ENCODE results near the gene TRDMT1. TPM values are rescaled to one million over a fixed set of nuclear protein-coding genes. Genes with fewer than 3 reads are reported as not detected.

TRDMT1 gene
- total and polyA plus RNA-seq, 3 donors from 2014 or later: 6.9 to 12.1 (median 9.7) TPM

- peaks cover 4% of the 10 kb centered on the region for H3K4me1 ChIP-seq
- no peak overlapping the region for H3K27ac ChIP-seq
- no peaks in the 10 kb centered on the region for H3K27me3 ChIP-seq
- no peaks in the 10 kb centered on the region for H3K36me3 ChIP-seq (ENCODE audit: low read depth, missing control alignments)
- no peak for TF ChIP-seq CTCF (IDR thresholded peaks at IDR 0.05)
- TF ChIP-seq POLR2A (IDR thresholded peaks at IDR 0.05): no peak
- no peak overlapping the region for H3K4me3 ChIP-seq
- intact Hi-C loops (cut with DNase I; ENCODE audit: low total_unique reads): no loop called here
- no peaks in the 10 kb centered on the region for H3K9me3 ChIP-seq
- no peak for DNase-seq
- 82 to 88% methylated on average over 3 of the region's 3 CpGs for WGBS, 2 donors
Measured at GRCh38 chr10:17143055-17143690, 58.3 kb downstream of the TRDMT1 start.

GRCh38 chr10:17141504-17142229 lies 59.8 kb downstream of the TRDMT1 start:
- intact Hi-C loops (cut with DNase I; ENCODE audit: low total_unique reads): no loop called here

GRCh38 chr10:17140386-17140761 lies 61.1 kb downstream of the TRDMT1 start:
- TF ChIP-seq CTCF (IDR thresholded peaks at IDR 0.05): no peak
- no peak for TF ChIP-seq POLR2A (IDR thresholded peaks at IDR 0.05)
- DNase-seq: no peak
- H3K4me1 ChIP-seq: peaks cover 11% of the 10 kb centered on the region
- H3K27me3 ChIP-seq: no peaks in the 10 kb centered on the region
- no peaks in the 10 kb centered on the region for H3K36me3 ChIP-seq (ENCODE audit: low read depth, missing control alignments)
- H3K27ac ChIP-seq: no peak overlapping the region
- intact Hi-C loops (cut with DNase I; ENCODE audit: low total_unique reads): no loop called here
- no peak overlapping the region for H3K4me3 ChIP-seq
- no peaks in the 10 kb centered on the region for H3K9me3 ChIP-seq

More at GRCh38 chr10:17141504-17142229, 59.8 kb downstream of the TRDMT1 start:
- 90 to 96% methylated on average over 1 of the region's 1 CpG for WGBS, 2 donors
- Histone ChIP-seq H3K4me1 (peaks cover 11% of the 10 kb centered on the region), H3K27ac (no peak overlapping the region), H3K36me3 (ENCODE audit: low read depth, missing control alignments) (no peaks in the 10 kb centered on the region), H3K9me3 (no peaks in the 10 kb centered on the region), H3K27me3 (no peaks in the 10 kb centered on the region), H3K4me3 (no peak overlapping the region)
- TF ChIP-seq CTCF (IDR thresholded peaks at IDR 0.05): no peak
- no peak for TF ChIP-seq POLR2A (IDR thresholded peaks at IDR 0.05)
- no peak for DNase-seq

- no peak for DNase-seq
- peaks cover 11% of the 10 kb centered on the region for H3K4me1 ChIP-seq
- no peak overlapping the region for H3K4me3 ChIP-seq
- H3K36me3 ChIP-seq (ENCODE audit: low read depth, missing control alignments): no peaks in the 10 kb centered on the region
- TF ChIP-seq CTCF (IDR thresholded peaks at IDR 0.05) (no peak), POLR2A (IDR thresholded peaks at IDR 0.05) (no peak)
- no peaks in the 10 kb centered on the region for H3K27me3 ChIP-seq
- intact Hi-C loops (cut with DNase I; ENCODE audit: low total_unique reads): no loop called here
- H3K27ac ChIP-seq: no peak overlapping the region
- H3K9me3 ChIP-seq: no peaks in the 10 kb centered on the region
- WGBS, 2 donors: 59 to 63% methylated on average over 5 of the region's 5 CpGs
Measured at GRCh38 chr10:17138460-17139042, 62.9 kb downstream of the TRDMT1 start.

Data from testis (tissue), 3 donors.